AG09319 (cell line): ENCODE data around the gene ID3.

ENCODE experiments used
- DNase-seq: peaks from one replicate; pipeline ENCODE4 v3.0.0-alpha.2; 2010; ENCODE audit warnings: low read depth; ENCODE audit errors: extremely low read depth
- TF ChIP-seq, protein P1 (sequence below): IDR thresholded peaks from 2 replicates; pipeline ENCODE4 v1.5.1; 2011; ENCODE audit warnings: low read depth, mild to moderate bottlenecking, inconsistent platforms, low read length, moderate library complexity

Gene ID3

GRCh38 chr1:23531562-23532094, 27.7 kb downstream of the ID3 start:
- TF ChIP-seq, protein P1, sequence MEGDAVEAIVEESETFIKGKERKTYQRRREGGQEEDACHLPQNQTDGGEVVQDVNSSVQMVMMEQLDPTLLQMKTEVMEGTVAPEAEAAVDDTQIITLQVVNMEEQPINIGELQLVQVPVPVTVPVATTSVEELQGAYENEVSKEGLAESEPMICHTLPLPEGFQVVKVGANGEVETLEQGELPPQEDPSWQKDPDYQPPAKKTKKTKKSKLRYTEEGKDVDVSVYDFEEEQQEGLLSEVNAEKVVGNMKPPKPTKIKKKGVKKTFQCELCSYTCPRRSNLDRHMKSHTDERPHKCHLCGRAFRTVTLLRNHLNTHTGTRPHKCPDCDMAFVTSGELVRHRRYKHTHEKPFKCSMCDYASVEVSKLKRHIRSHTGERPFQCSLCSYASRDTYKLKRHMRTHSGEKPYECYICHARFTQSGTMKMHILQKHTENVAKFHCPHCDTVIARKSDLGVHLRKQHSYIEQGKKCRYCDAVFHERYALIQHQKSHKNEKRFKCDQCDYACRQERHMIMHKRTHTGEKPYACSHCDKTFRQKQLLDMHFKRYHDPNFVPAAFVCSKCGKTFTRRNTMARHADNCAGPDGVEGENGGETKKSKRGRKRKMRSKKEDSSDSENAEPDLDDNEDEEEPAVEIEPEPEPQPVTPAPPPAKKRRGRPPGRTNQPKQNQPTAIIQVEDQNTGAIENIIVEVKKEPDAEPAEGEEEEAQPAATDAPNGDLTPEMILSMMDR: no peak
- no peak for DNase-seq

- DNase-seq: no peak
- TF ChIP-seq, protein P1: peak; percentile 7
These were observed 28.3 kb downstream of the ID3 start, which contains the start of gene E2F2 for GRCh38 chr1:23530747-23531561. E2F2 (minus strand) TSS chr1:23531233; CDS start chr1:23530793, 440 bp downstream.

- TF ChIP-seq, protein P1: no peak
- DNase-seq: no peak
These were observed 29.1 kb downstream of the ID3 start for GRCh38 chr1:23530087-23530746.

- TF ChIP-seq, protein P1: no peak
- DNase-seq: no peak
These were observed 29.9 kb downstream of the ID3 start for GRCh38 chr1:23529146-23530086.

- peak; percentile 44 for DNase-seq
- TF ChIP-seq, protein P1: no peak
These were observed 30.9 kb downstream of the ID3 start for GRCh38 chr1:23528250-23528978.

DNA sequence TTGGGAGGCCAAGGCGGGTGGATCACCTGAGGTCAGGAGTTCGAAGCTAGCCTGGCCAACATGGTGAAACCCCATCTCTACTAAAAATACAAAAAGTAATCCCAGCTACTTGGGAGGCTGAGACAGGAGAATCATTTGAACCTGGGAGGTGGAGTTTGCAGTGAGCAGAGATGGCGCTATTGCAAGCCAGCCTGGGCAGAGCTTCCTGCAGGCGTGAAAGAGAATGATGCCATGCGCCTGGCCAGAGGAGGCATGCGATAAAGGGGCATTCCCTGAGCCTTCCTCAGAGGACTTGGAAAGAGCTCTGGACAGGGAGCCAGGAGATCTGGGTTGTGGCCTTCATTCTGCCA, 31.4 kb downstream of the ID3 start:
- DNase-seq: no peak
- TF ChIP-seq, protein P1: no peak; the same call in 1 of the 2 replicates
